GM12878 (cell line): Measurements from ENCODE around the gene LKAAEAR1. TPM values are rescaled to one million over a fixed set of nuclear protein-coding genes. Genes with fewer than 3 reads are reported as not detected.

Experiments used
- ATAC-seq: fragments of 200-7000 bp; cut with Tn5 transposase; 3 replicates; pipeline ENCODE4 v1.9.1; 2020; ENCODE audit warnings: mild to moderate bottlenecking, moderate library complexity
- BruUV-seq: library from RNA; stranded (reverse); fragments of 400-500 nt; replicated peaks from 2 replicates; lab custom pipeline; 2021; lab: Mats Ljungman, UMichigan
- CTCF ChIA-PET: fragments of 300-600 bp; sonication (Branson Sonifier 250); formaldehyde crosslinking; extraction: SDS; loops from one replicate; lab custom pipeline; 2021; ENCODE audit warnings: inconsistent platforms; lab: Yijun Ruan, JAX
- POLR2A ChIA-PET: fragments of 350-600 bp; formaldehyde crosslinking; extraction: SDS; loops from one replicate; lab custom pipeline; 2021; ENCODE audit warnings: inconsistent platforms; lab: Charles Lee
- RAD21 ChIA-PET: fragments of 300-600 bp; sonication (Branson Sonifier 250); formaldehyde crosslinking; loops from one replicate; lab custom pipeline; 2023; ENCODE audit warnings: antibody characterized with exemption; ENCODE audit not compliant: unreplicated experiment; lab: Charles Lee
- SMC1A ChIA-PET: fragments of 300-600 bp; sonication (Branson Sonifier 250); formaldehyde crosslinking; loops from one replicate; lab custom pipeline; 2023; ENCODE audit not compliant: unreplicated experiment, uncharacterized antibody; lab: Charles Lee
- DNase-seq: peaks from one replicate; pipeline ENCODE4 v3.0.0-alpha.2; 2011; ENCODE audit warnings: low read depth, low spot score
- FAIRE-seq: peaks from 3 replicates; lab custom pipeline; 2011; peaks lifted over from hg19 to GRCh38; lab: Jason Lieb, UNC
- H2AFZ ChIP-seq: 2 replicates; pipeline ENCODE4 v1.6.0; 2011; ENCODE audit warnings: low read depth, low read length, control low read depth; ENCODE audit not compliant: control insufficient read depth
- H3K27ac ChIP-seq: 2 replicates; pipeline ENCODE4 v1.5.1; 2011; ENCODE audit warnings: control low read depth; ENCODE audit not compliant: control insufficient read depth, insufficient read depth
- H3K27me3 ChIP-seq, 2 experiments: replicated peaks in 1 of 2; 2 replicates each; pipeline versions ENCODE4 v1.6.0 to v1.6.1; 2011; ENCODE audit warnings: low read length in 1 of 2; ENCODE audit not compliant: control insufficient read depth in 2 of 2, insufficient read depth in 2 of 2
- H3K36me3 ChIP-seq, 2 experiments: 2 replicates each; pipeline ENCODE4 v1.5.1; 2011; ENCODE audit warnings: low read length in 1 of 2; ENCODE audit not compliant: control insufficient read depth in 2 of 2, insufficient read depth in 2 of 2
- H3K4me1 ChIP-seq: 2 replicates; pipeline ENCODE4 v1.6.1; 2011; ENCODE audit warnings: mild to moderate bottlenecking, low read length, moderate library complexity, mixed read lengths; ENCODE audit not compliant: control insufficient read depth, insufficient read depth
- H3K4me2 ChIP-seq: 2 replicates; pipeline ENCODE4 v1.6.0; 2011; ENCODE audit warnings: control low read depth; ENCODE audit not compliant: control insufficient read depth, insufficient read depth
- H3K4me3 ChIP-seq: fragments of 200-600 bp; sonication (generic); 2 replicates; pipeline ENCODE4 v1.5.1; 2016
- H3K79me2 ChIP-seq: 2 replicates; pipeline ENCODE4 v1.6.0; 2011; ENCODE audit warnings: low read length; ENCODE audit not compliant: control insufficient read depth, insufficient read depth
- H3K9ac ChIP-seq: 2 replicates; pipeline ENCODE4 v1.8.0; 2011; ENCODE audit warnings: low read length, control low read depth, mixed read lengths; ENCODE audit not compliant: control insufficient read depth, insufficient read depth
- H3K9me3 ChIP-seq: replicated peaks from 3 replicates; pipeline ENCODE4 v1.5.1; 2011; ENCODE audit warnings: mild to moderate bottlenecking, low read length; ENCODE audit not compliant: control insufficient read depth, insufficient read depth
- H4K20me1 ChIP-seq: 2 replicates; pipeline ENCODE4 v1.6.0; 2011; ENCODE audit not compliant: control insufficient read depth, insufficient read depth
- ASH2L ChIP-seq: fragments of 300-600, 200-600 bp; sonication (generic); IDR thresholded peaks from 2 replicates; pipeline ENCODE4 v1.6.1; 2017; ENCODE audit warnings: low read depth, mild to moderate bottlenecking, borderline replicate concordance
- BHLHE40 ChIP-seq, 2 experiments: fragments of 450-650 bp in 1 of 2; IDR thresholded peaks; 2 replicates each; pipeline ENCODE4 v1.6.1; 2011 to 2017; ENCODE audit warnings: low read depth in 2 of 2, borderline replicate concordance in 1 of 2, improper control_type of control experiment in 1 of 2, low read length in 1 of 2, mild to moderate bottlenecking in 1 of 2
- CHD1 ChIP-seq: IDR thresholded peaks from 2 replicates; pipeline ENCODE4 v1.6.1; 2012; ENCODE audit warnings: low read depth, low read length, improper control_type of control experiment
- HDAC6 ChIP-seq: fragments of 200-600 bp; sonication (generic); IDR thresholded peaks from one replicate; pipeline ENCODE4 v1.8.0; 2017; ENCODE audit warnings: antibody characterized with exemption; ENCODE audit not compliant: unreplicated experiment
- IKZF1 ChIP-seq: fragments of 450-650 bp; conservative IDR thresholded peaks from 2 replicates; pipeline ENCODE4 v1.6.1; 2017; ENCODE audit warnings: antibody characterized with exemption, mild to moderate bottlenecking
- NKRF ChIP-seq: fragments of 450-650 bp; conservative IDR thresholded peaks from 2 replicates; pipeline ENCODE4 v1.6.1; 2017; ENCODE audit warnings: mild to moderate bottlenecking, moderate library complexity
- NRF1 ChIP-seq: conservative IDR thresholded peaks from 2 replicates; pipeline ENCODE4 v1.6.1; 2011; ENCODE audit warnings: mild to moderate bottlenecking, low read depth, low read length, improper control_type of control experiment
- RBBP5 ChIP-seq: fragments of 200-600 bp; sonication (generic); conservative IDR thresholded peaks from 2 replicates; pipeline ENCODE4 v1.6.1; 2016
- RELA ChIP-seq: fragments of 450-650 bp; IDR thresholded peaks from 2 replicates; pipeline ENCODE4 v1.8.0; 2014; ENCODE audit warnings: borderline replicate concordance; ENCODE audit not compliant: partially characterized antibody
- SMAD1 ChIP-seq: fragments of 450-650 bp; IDR thresholded peaks from 2 replicates; pipeline ENCODE4 v1.6.1; 2018; ENCODE audit warnings: mild to moderate bottlenecking, low read depth; ENCODE audit not compliant: partially characterized antibody
- SREBF1 ChIP-seq: IDR thresholded peaks from 2 replicates; pipeline ENCODE4 v1.6.1; 2012; ENCODE audit warnings: mild to moderate bottlenecking, low read length
- YY1 ChIP-seq: IDR thresholded peaks from 2 replicates; pipeline ENCODE4 v1.6.1; 2011; ENCODE audit warnings: low read depth, mild to moderate bottlenecking, low read length
- WGBS: methylation state at CpG from one replicate; pipeline ENCODE4 v1.1.6; 2016; ENCODE audit warnings: low lambda C conversion rate; ENCODE audit not compliant: insufficient replicate concordance, insufficient coverage; ENCODE audit errors: missing lambda C conversion rate; 5-methylcytosine and 5-hydroxymethylcytosine counted together
- in situ Hi-C: fragments of 300-500 bp; cut with MboI; formaldehyde crosslinking; loops from 9 replicates; pipeline ENCODE4 v1.14.3; 2018; ENCODE audit warnings: mixed read lengths
- intact Hi-C: fragments of 100-400 bp; cut with micrococcal nuclease; formaldehyde crosslinking; loops from one replicate; pipeline ENCODE4 v1.14.2; 2022; ENCODE audit not compliant: unreplicated experiment
- polyA plus RNA-seq, 11 experiments: library from polyadenylated mRNA; depleted of rRNA in 4 of 11; unstranded in 6 of 11; stranded (reverse) in 5 of 11; fragments of >200 nt; fragmentation: Nextera tagmentation in 4 of 11; fragmentation: Illumina TruSeq in 1 of 11; extraction: Ambion mirVana in 4 of 11; extraction: Trizol in 1 of 11; gene quantifications; 1 replicate in 1 of 11; 2 replicates in 10 of 11; pipeline versions ENCODE4 v1.2.1 to v1.2.3, GENCODE V29; 2011 to 2016; ENCODE audit warnings: inconsistent platforms in 2 of 11, missing spikeins in 2 of 11, low read depth in 1 of 11
- total RNA-seq, 4 experiments: library from RNA; depleted of rRNA in 3 of 4; stranded (reverse); fragments of >200 nt in 3 of 4; fragmentation: Illumina TruSeq in 1 of 4; extraction: Trizol in 1 of 4; gene quantifications; 2 replicates each; pipeline versions ENCODE4 v1.2.1 to v1.2.3, GENCODE V29; 2013 to 2021

The LKAAEAR1 gene
- total and polyA plus RNA-seq, 10 of the 15 experiments (the other 5 are each of a cell fraction or from before 2014, with no cell fraction given) = not detected

- no peak for DNase-seq
- SMC1A ChIA-PET = interaction anchor here (1.9 kb wide), 1 partner anchor 29 kb away, joined by 7 read pairs; no protein-coding TSS in a partner anchor
- intact Hi-C loops = no loop called here
- no peak overlapping the region for H3K9ac ChIP-seq
- H3K79me2 ChIP-seq = no peaks in the 10 kb centered on the region
- no peaks in the 10 kb centered on the region for H3K36me3 ChIP-seq
- H3K4me2 ChIP-seq = no peak overlapping the region
- no peak overlapping the region for H3K27ac ChIP-seq
- H3K4me3 ChIP-seq = no peak overlapping the region
- no peak for ATAC-seq
- H4K20me1 ChIP-seq = no peaks in the 10 kb centered on the region
- peaks cover 7% of the 10 kb centered on the region; the same call in 1 of the 3 replicates for H3K9me3 ChIP-seq
- in situ Hi-C loops = no loop called here
- FAIRE-seq = no peak
- POLR2A ChIA-PET = interaction anchor here (2.4 kb wide), 1 partner anchor 36 kb away, joined by 12 read pairs; no protein-coding TSS in a partner anchor
- CTCF ChIA-PET = interaction anchor here (2.1 to 3.5 kb wide), 2 partner anchors 30 to 36 kb away, joined by 12 to 65 read pairs; no protein-coding TSS in a partner anchor
- no TSS peak for BruUV-seq
- WGBS = 25% methylated on average over 22 of the region's 23 CpGs
- TF ChIP-seq RELA = no peak
- TF ChIP-seq SREBF1 = no peak
- no peak for TF ChIP-seq HDAC6
- TF ChIP-seq CHD1 = no peak
- no peak for TF ChIP-seq RBBP5
- RAD21 ChIA-PET = interaction anchor here (1.9 to 6.7 kb wide), 3 partner anchors 15 to 35 kb away, joined by 7 to 67 read pairs (median 16); no protein-coding TSS in a partner anchor
- no peak overlapping the region for H2AFZ ChIP-seq
- H3K27me3 ChIP-seq = peaks cover 2 to 7% of the 10 kb centered on the region in 2 experiments; a peak in 2 of 4 replicates
- peaks cover 10% of the 10 kb centered on the region for H3K4me1 ChIP-seq
These were observed 521 bp upstream of the LKAAEAR1 start for GRCh38 chr20:64084685-64085152.

DNA sequence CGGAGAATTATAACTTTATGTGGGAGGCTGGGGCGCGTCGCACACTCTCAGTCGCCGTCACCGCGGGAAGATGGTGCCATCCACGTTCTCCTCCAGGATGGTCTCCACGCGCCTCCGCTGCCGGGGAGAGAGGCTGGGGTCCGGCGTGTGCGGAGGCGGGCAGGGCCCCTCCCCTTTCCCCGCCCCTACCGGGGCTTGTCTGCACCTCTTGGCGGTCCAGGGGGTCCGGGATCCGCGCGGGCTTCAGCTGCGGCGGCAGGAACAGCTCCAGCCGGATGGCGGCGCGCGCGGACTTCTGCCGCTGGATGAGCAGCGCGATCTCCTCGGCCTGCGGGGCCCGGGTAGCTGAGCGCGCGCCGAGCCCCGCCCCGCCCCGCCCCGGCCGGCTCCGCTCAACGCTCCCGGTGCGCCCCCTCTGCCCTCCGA is 807 bp downstream of the LKAAEAR1 start:
- BruUV-seq = no TSS peak
- H3K9me3 ChIP-seq = peaks cover 7% of the 10 kb centered on the region; the same call in 1 of the 3 replicates
- SMC1A ChIA-PET = interaction anchor here (0.7 to 1.9 kb wide), 6 partner anchors 24 to 173 kb away, joined by 3 to 13 read pairs (median 4); partner anchors contain the start of gene NPBWR2
- RAD21 ChIA-PET = interaction anchor here (0.5 to 6.7 kb wide), 11 partner anchors 17 to 104 kb away, joined by 3 to 67 read pairs (median 5); partner anchors contain the start of genes SAMD10 and TCEA2
- H3K27ac ChIP-seq = no peak overlapping the region
- WGBS = 0% methylated on average over 28 of the region's 52 CpGs
- CTCF ChIA-PET = interaction anchor here (0.6 to 3.5 kb wide), 10 partner anchors 16 to 169 kb away, joined by 3 to 65 read pairs (median 6); partner anchors contain the start of gene NPBWR2
- H3K27me3 ChIP-seq = peaks cover 2 to 7% of the 10 kb centered on the region in 2 experiments; a peak in 2 of 4 replicates
- no peaks in the 10 kb centered on the region for H3K36me3 ChIP-seq
- intact Hi-C loops = loop anchor here (1.0 kb wide), 1 partner anchor 37 kb away; no protein-coding TSS in a partner anchor
- peak overlapping the region; percentile 28 for H2AFZ ChIP-seq
- no peak for FAIRE-seq
- no peaks in the 10 kb centered on the region for H4K20me1 ChIP-seq
- in situ Hi-C loops = no loop called here
- peaks cover 10% of the 10 kb centered on the region for H3K4me1 ChIP-seq
- POLR2A ChIA-PET = interaction anchor here (0.7 to 2.4 kb wide), 2 partner anchors 33 to 37 kb away, joined by 3 to 12 read pairs; no protein-coding TSS in a partner anchor
- DNase-seq = no peak
- ATAC-seq = peak; percentile 66
- peaks cover 6% of the 10 kb centered on the region for H3K79me2 ChIP-seq
- H3K4me2 ChIP-seq = peak overlapping the region; percentile 86
- H3K9ac ChIP-seq = no peak overlapping the region
- H3K4me3 ChIP-seq = peak overlapping the region; percentile 57; the same call in 1 of the 2 replicates
- TF ChIP-seq IKZF1 (peak; percentile 48; the same call in 1 of the 2 replicates), YY1 (peak; percentile 27; the same call in 1 of the 2 replicates), ASH2L (no peak), NRF1 (no peak), SMAD1 (no peak), NKRF (no peak), BHLHE40 (IDR thresholded peaks at IDR 0.05; ENCODE audit: borderline replicate concordance in 1 of 2, low read depth in 2 of 2, low read length in 1 of 2) (peak in 1 of 2 experiments; percentile 32; a peak in 3 of 4 replicates)
